Measurements from ENCODE around the gene NMNAT3. TPM values are rescaled to one million over a fixed set of nuclear protein-coding genes. Genes with fewer than 3 reads are reported as not detected.

The NMNAT3 gene
- total and polyA plus RNA-seq, 4 donors: 3.4 to 13.1 (median 8.9) TPM

GRCh38 chr3:139671107-139671506 lies 6.7 kb downstream of the NMNAT3 start:
- H3K27me3 ChIP-seq (ENCODE audit: control insufficient read depth in 1 of 2, insufficient read depth in 2 of 2, low read length in 1 of 2): no peaks in the 10 kb centered on the region
- peaks cover 1% of the 10 kb centered on the region for H3K9me3 ChIP-seq (ENCODE audit: control insufficient read depth, low read length)
- DNase-seq (no peak), ATAC-seq (ENCODE audit: low FRiP score) (no peak)
- intact Hi-C loops (cut with DNase I): no loop called here
- H3K4me1 ChIP-seq (ENCODE audit: control insufficient read depth in 1 of 2, insufficient read depth in 2 of 2, low read length in 2 of 2): no peaks in the 10 kb centered on the region
- H3K27ac ChIP-seq (ENCODE audit: low read depth in 1 of 2, low read length in 2 of 2): no peak overlapping the region
- 47 to 56% methylated on average over 2 of the region's 2 CpGs for WGBS, 2 donors
- no peaks in the 10 kb centered on the region for H3K36me3 ChIP-seq (ENCODE audit: control insufficient read depth in 1 of 2, insufficient read depth in 2 of 2, low read length in 1 of 2)
- H3K4me3 ChIP-seq (ENCODE audit: low read length in 2 of 2): no peak overlapping the region

- Histone ChIP-seq H3K36me3 (ENCODE audit: control insufficient read depth in 1 of 2, insufficient read depth in 2 of 2, low read length in 1 of 2) (no peaks in the 10 kb centered on the region), H3K27me3 (ENCODE audit: control insufficient read depth in 1 of 2, insufficient read depth in 2 of 2, low read length in 1 of 2) (no peaks in the 10 kb centered on the region), H3K27ac (ENCODE audit: low read depth in 1 of 2, low read length in 2 of 2) (no peak overlapping the region), H3K4me3 (ENCODE audit: low read length in 2 of 2) (no peak overlapping the region), H3K9me3 (ENCODE audit: control insufficient read depth, low read length) (peaks cover 1% of the 10 kb centered on the region), H3K4me1 (ENCODE audit: control insufficient read depth in 1 of 2, insufficient read depth in 2 of 2, low read length in 2 of 2) (no peaks in the 10 kb centered on the region)
- ATAC-seq (ENCODE audit: low FRiP score): no peak
- DNase-seq: no peak
- 94 to 95% methylated on average over 4 of the region's 4 CpGs for WGBS, 2 donors
- intact Hi-C loops (cut with DNase I): no loop called here
Measured at GRCh38 chr3:139670196-139670595, 7.6 kb downstream of the NMNAT3 start.

- no peak for ATAC-seq (ENCODE audit: low FRiP score)
- H3K9me3 ChIP-seq (ENCODE audit: control insufficient read depth, low read length): peaks cover 1% of the 10 kb centered on the region
- intact Hi-C loops (cut with DNase I): no loop called here
Measured at GRCh38 chr3:139668332-139668731, 9.4 kb downstream of the NMNAT3 start.

GRCh38 chr3:139664958-139665357 lies 12.8 kb downstream of the NMNAT3 start:
- H3K4me1 ChIP-seq (ENCODE audit: control insufficient read depth in 1 of 2, insufficient read depth in 2 of 2, low read length in 2 of 2): no peaks in the 10 kb centered on the region
- no peak overlapping the region for H3K4me3 ChIP-seq (ENCODE audit: low read length in 2 of 2)
- no peak overlapping the region for H3K27ac ChIP-seq (ENCODE audit: low read depth in 1 of 2, low read length in 2 of 2)
- H3K9me3 ChIP-seq (ENCODE audit: control insufficient read depth, low read length): no peaks in the 10 kb centered on the region
- intact Hi-C loops (cut with DNase I): no loop called here
- H3K36me3 ChIP-seq (ENCODE audit: control insufficient read depth in 1 of 2, insufficient read depth in 2 of 2, low read length in 1 of 2): peaks cover 0 to 1% of the 10 kb centered on the region in 2 donors
- ATAC-seq (ENCODE audit: low FRiP score) (no peak), DNase-seq (no peak)
- WGBS, 2 donors: 76 to 78% methylated on average over 2 of the region's 2 CpGs
- H3K27me3 ChIP-seq (ENCODE audit: control insufficient read depth in 1 of 2, insufficient read depth in 2 of 2, low read length in 1 of 2): no peaks in the 10 kb centered on the region

More at GRCh38 chr3:139668332-139668731, 9.4 kb downstream of the NMNAT3 start:
- no peaks in the 10 kb centered on the region for H3K36me3 ChIP-seq (ENCODE audit: control insufficient read depth in 1 of 2, insufficient read depth in 2 of 2, low read length in 1 of 2)
- no peak overlapping the region for H3K4me3 ChIP-seq (ENCODE audit: low read length in 2 of 2)
- H3K27ac ChIP-seq (ENCODE audit: low read depth in 1 of 2, low read length in 2 of 2): no peak overlapping the region
- no peaks in the 10 kb centered on the region for H3K4me1 ChIP-seq (ENCODE audit: control insufficient read depth in 1 of 2, insufficient read depth in 2 of 2, low read length in 2 of 2)
- no peaks in the 10 kb centered on the region for H3K27me3 ChIP-seq (ENCODE audit: control insufficient read depth in 1 of 2, insufficient read depth in 2 of 2, low read length in 1 of 2)
- DNase-seq: no peak

GRCh38 chr3:139660269-139660668 lies 17.5 kb downstream of the NMNAT3 start:
- Histone ChIP-seq H3K4me3 (ENCODE audit: low read length in 2 of 2) (no peak overlapping the region), H3K27ac (ENCODE audit: low read depth in 1 of 2, low read length in 2 of 2) (no peak overlapping the region), H3K4me1 (ENCODE audit: control insufficient read depth in 1 of 2, insufficient read depth in 2 of 2, low read length in 2 of 2) (no peaks in the 10 kb centered on the region), H3K36me3 (ENCODE audit: control insufficient read depth in 1 of 2, insufficient read depth in 2 of 2, low read length in 1 of 2) (peaks cover 0 to 3% of the 10 kb centered on the region in 2 donors), H3K9me3 (ENCODE audit: control insufficient read depth, low read length) (no peaks in the 10 kb centered on the region), H3K27me3 (ENCODE audit: control insufficient read depth in 1 of 2, insufficient read depth in 2 of 2, low read length in 1 of 2) (no peaks in the 10 kb centered on the region)
- DNase-seq (no peak), ATAC-seq (ENCODE audit: low FRiP score) (no peak)
- 0 to 95% methylated on average over 1 of the region's 1 CpG for WGBS, 2 donors
- intact Hi-C loops (cut with DNase I): no loop called here

GRCh38 chr3:139659511-139659910 lies 18.3 kb downstream of the NMNAT3 start:
- Histone ChIP-seq H3K9me3 (ENCODE audit: control insufficient read depth, low read length) (no peaks in the 10 kb centered on the region), H3K27me3 (ENCODE audit: control insufficient read depth in 1 of 2, insufficient read depth in 2 of 2, low read length in 1 of 2) (no peaks in the 10 kb centered on the region), H3K36me3 (ENCODE audit: control insufficient read depth in 1 of 2, insufficient read depth in 2 of 2, low read length in 1 of 2) (peaks cover 0 to 3% of the 10 kb centered on the region in 2 donors), H3K4me3 (ENCODE audit: low read length in 2 of 2) (no peak overlapping the region), H3K4me1 (ENCODE audit: control insufficient read depth in 1 of 2, insufficient read depth in 2 of 2, low read length in 2 of 2) (no peaks in the 10 kb centered on the region), H3K27ac (ENCODE audit: low read depth in 1 of 2, low read length in 2 of 2) (no peak overlapping the region)
- no peak for DNase-seq
- 85 to 88% methylated on average over 4 of the region's 4 CpGs for WGBS, 2 donors
- no peak for ATAC-seq (ENCODE audit: low FRiP score)
- intact Hi-C loops (cut with DNase I): no loop called here

GRCh38 chr3:139657936-139658335 lies 19.8 kb downstream of the NMNAT3 start:
- Histone ChIP-seq H3K9me3 (ENCODE audit: control insufficient read depth, low read length) (no peaks in the 10 kb centered on the region), H3K36me3 (ENCODE audit: control insufficient read depth in 1 of 2, insufficient read depth in 2 of 2, low read length in 1 of 2) (peaks cover 0 to 3% of the 10 kb centered on the region in 2 donors), H3K27me3 (ENCODE audit: control insufficient read depth in 1 of 2, insufficient read depth in 2 of 2, low read length in 1 of 2) (no peaks in the 10 kb centered on the region), H3K4me3 (ENCODE audit: low read length in 2 of 2) (no peak overlapping the region), H3K27ac (ENCODE audit: low read depth in 1 of 2, low read length in 2 of 2) (no peak overlapping the region), H3K4me1 (ENCODE audit: control insufficient read depth in 1 of 2, insufficient read depth in 2 of 2, low read length in 2 of 2) (no peaks in the 10 kb centered on the region)
- DNase-seq (no peak), ATAC-seq (ENCODE audit: low FRiP score) (no peak)
- WGBS, 2 donors: 90 to 94% methylated on average over 3 of the region's 3 CpGs
- intact Hi-C loops (cut with DNase I): no loop called here

GRCh38 chr3:139657434-139657833 lies 20.3 kb downstream of the NMNAT3 start:
- H3K4me3 ChIP-seq (ENCODE audit: low read length in 2 of 2): no peak overlapping the region
- H3K27me3 ChIP-seq (ENCODE audit: control insufficient read depth in 1 of 2, insufficient read depth in 2 of 2, low read length in 1 of 2): no peaks in the 10 kb centered on the region
- H3K9me3 ChIP-seq (ENCODE audit: control insufficient read depth, low read length): no peaks in the 10 kb centered on the region
- ATAC-seq (ENCODE audit: low FRiP score) (no peak), DNase-seq (no peak)
- intact Hi-C loops (cut with DNase I): no loop called here
- no peaks in the 10 kb centered on the region for H3K4me1 ChIP-seq (ENCODE audit: control insufficient read depth in 1 of 2, insufficient read depth in 2 of 2, low read length in 2 of 2)
- peaks cover 0 to 3% of the 10 kb centered on the region in 2 donors for H3K36me3 ChIP-seq (ENCODE audit: control insufficient read depth in 1 of 2, insufficient read depth in 2 of 2, low read length in 1 of 2)
- WGBS, 2 donors: 93 to 97% methylated on average over 3 of the region's 3 CpGs
- H3K27ac ChIP-seq (ENCODE audit: low read depth in 1 of 2, low read length in 2 of 2): no peak overlapping the region

GRCh38 chr3:139655909-139656595 lies 21.7 kb downstream of the NMNAT3 start:
- Histone ChIP-seq H3K9me3 (ENCODE audit: control insufficient read depth, low read length) (no peaks in the 10 kb centered on the region), H3K4me3 (ENCODE audit: low read length in 2 of 2) (no peak overlapping the region), H3K36me3 (ENCODE audit: control insufficient read depth in 1 of 2, insufficient read depth in 2 of 2, low read length in 1 of 2) (peaks cover 0 to 3% of the 10 kb centered on the region in 2 donors), H3K27ac (ENCODE audit: low read depth in 1 of 2, low read length in 2 of 2) (no peak overlapping the region), H3K27me3 (ENCODE audit: control insufficient read depth in 1 of 2, insufficient read depth in 2 of 2, low read length in 1 of 2) (no peaks in the 10 kb centered on the region), H3K4me1 (ENCODE audit: control insufficient read depth in 1 of 2, insufficient read depth in 2 of 2, low read length in 2 of 2) (no peaks in the 10 kb centered on the region)
- ATAC-seq (ENCODE audit: low FRiP score): peak; percentile 68
- intact Hi-C loops (cut with DNase I): no loop called here
- 64 to 65% methylated on average over 4 of the region's 4 CpGs for WGBS, 2 donors
- DNase-seq: no peak

Data from aorta (tissue), 5 donors.